Immature natural killer cell (primary cell): ENCODE results near the gene HMOX1. TPM values are rescaled to one million over a fixed set of nuclear protein-coding genes. Genes with fewer than 3 reads are reported as not detected.
"Not testable (repeated sequence)": the region's sequence is repeated elsewhere in the genome, so short reads cannot be mapped to it uniquely, and the experiment has no call there.

Experiments
- DNase-seq, 3 donors: peaks; one replicate each; pipeline ENCODE4 v3.0.0; 2022; ENCODE audit warnings: mixed read lengths in 1 of 3
- H3K27ac Mint-ChIP-seq, 6 donors: one replicate each; pipeline ENCODE4 v1.8.0; 2020; ENCODE audit warnings: mixed read lengths in 6 of 6, mild to moderate bottlenecking in 5 of 6, inconsistent platforms in 4 of 6, moderate library complexity in 3 of 6
- H3K27me3 Mint-ChIP-seq, 3 donors: one replicate each; pipeline ENCODE4 v1.8.0; 2020 to 2021; ENCODE audit warnings: low read depth in 3 of 3, mild to moderate bottlenecking in 3 of 3, mixed read lengths in 3 of 3, moderate library complexity in 3 of 3, inconsistent platforms in 1 of 3
- H3K36me3 Mint-ChIP-seq, 3 donors: one replicate each; pipeline ENCODE4 v1.8.0; 2020; ENCODE audit warnings: mixed read lengths in 3 of 3, inconsistent platforms in 2 of 3, mild to moderate bottlenecking in 2 of 3
- H3K4me1 Mint-ChIP-seq, 2 donors: one replicate each; pipeline ENCODE4 v1.8.0; 2020; ENCODE audit warnings: inconsistent platforms in 2 of 2, mild to moderate bottlenecking in 2 of 2, mixed read lengths in 2 of 2, moderate library complexity in 1 of 2
- H3K4me3 Mint-ChIP-seq, 5 donors: one replicate each; pipeline ENCODE4 v1.8.0; 2020; ENCODE audit warnings: mild to moderate bottlenecking in 5 of 5, mixed read lengths in 5 of 5, inconsistent platforms in 3 of 5, moderate library complexity in 3 of 5
- H3K9me3 Mint-ChIP-seq, 6 donors: one replicate each; pipeline ENCODE4 v1.8.0; 2020; ENCODE audit warnings: mild to moderate bottlenecking in 6 of 6, mixed read lengths in 6 of 6, inconsistent platforms in 4 of 6, moderate library complexity in 3 of 6
- polyA plus RNA-seq, 3 donors: library from polyadenylated mRNA; unstranded; fragments of 300-500 nt; fragmentation: Illumina TruSeq; gene quantifications; one replicate each; pipeline ENCODE4 v1.2.3, GENCODE V29; 2021

HMOX1 gene
- polyA plus RNA-seq, 3 donors from 2014 or later: 5.3 to 12.8 (median 11.3) TPM

DNA sequence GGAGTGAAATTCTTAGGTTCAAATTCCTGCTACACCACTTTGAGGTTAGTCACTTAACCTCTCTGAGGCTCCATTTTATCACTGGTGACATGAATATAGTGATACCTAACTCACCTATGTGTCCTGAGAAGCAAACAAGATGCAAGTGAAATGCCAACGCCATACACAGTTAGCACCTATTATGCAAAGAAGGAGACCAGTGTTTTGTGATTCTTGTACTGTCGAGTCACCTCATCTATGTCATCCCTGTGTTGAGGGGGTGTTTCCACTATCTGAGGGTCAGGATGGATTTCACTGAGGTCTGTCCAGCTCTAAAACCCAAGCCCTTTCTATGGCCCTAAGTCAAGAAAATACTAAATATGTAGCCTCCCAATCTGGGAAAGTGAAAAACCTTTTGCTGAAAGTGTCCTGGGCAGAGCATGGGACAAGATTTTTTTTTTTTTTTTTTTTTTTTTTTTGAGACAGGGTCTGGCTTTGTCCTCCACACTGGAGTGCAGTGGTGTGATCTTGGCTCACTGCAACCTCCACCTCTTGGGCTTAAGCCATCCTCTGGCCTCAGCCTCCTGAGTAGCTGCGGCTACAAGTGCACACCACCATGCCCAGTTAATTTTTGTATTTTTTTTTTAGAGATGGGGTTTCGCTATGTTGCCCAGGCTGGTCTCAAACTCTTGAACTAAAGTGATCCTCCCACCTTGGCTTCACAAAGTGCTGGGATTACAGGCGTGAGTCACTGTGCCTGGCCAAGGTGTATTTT is 14.1 kb downstream of the HMOX1 start:
- Mint-ChIP-seq H3K27me3 (peaks cover 6 to 12% (median 6%) of the 10 kb centered on the region in 3 donors), H3K36me3 (peaks cover 0 to 7% (median 0%) of the 10 kb centered on the region in 3 donors), H3K4me1 (peaks cover 19 to 20% of the 10 kb centered on the region in 2 donors), H3K4me3 (no peak overlapping the region), H3K9me3 (no peaks in the 10 kb centered on the region), H3K27ac (peak overlapping the region in 2 of 6 donors; percentile 58 to 89)
- no peak for DNase-seq

DNA sequence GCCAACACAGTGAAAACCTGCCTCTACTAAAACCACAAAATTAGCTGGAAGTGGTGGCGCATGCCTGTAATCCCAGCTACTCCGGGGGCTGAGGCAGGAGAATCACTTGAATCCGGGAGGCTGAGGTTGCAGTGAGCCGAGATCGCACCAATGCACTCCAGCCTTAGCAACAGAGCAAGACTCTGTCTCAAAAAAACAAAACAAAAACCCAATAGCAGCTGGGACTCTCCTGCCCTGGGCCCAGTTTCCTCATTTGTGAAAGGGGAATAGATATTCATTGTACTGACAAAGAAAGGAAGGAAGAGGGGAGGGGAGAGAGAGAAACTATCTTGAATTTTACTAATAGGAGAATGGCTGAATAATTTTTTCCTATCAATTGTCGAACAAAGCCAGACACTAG is 15.7 kb downstream of the HMOX1 start:
- H3K27me3 Mint-ChIP-seq: peaks cover 6 to 14% (median 7%) of the 10 kb centered on the region in 3 donors
- peak overlapping the region in 1 of 6 donors; percentile 34 for H3K27ac Mint-ChIP-seq
- DNase-seq, H3K36me3 Mint-ChIP-seq, H3K4me3 Mint-ChIP-seq, H3K9me3 Mint-ChIP-seq: not testable (repeated sequence)
- H3K4me1 Mint-ChIP-seq: peaks cover 30 to 31% of the 10 kb centered on the region in 2 donors

- H3K27me3 Mint-ChIP-seq: peaks cover 6 to 14% (median 7%) of the 10 kb centered on the region in 3 donors
- H3K4me3 Mint-ChIP-seq: no peak overlapping the region
- DNase-seq: no peak
- peaks cover 32 to 35% of the 10 kb centered on the region in 2 donors for H3K4me1 Mint-ChIP-seq
- H3K9me3 Mint-ChIP-seq: no peaks in the 10 kb centered on the region
- peak overlapping the region in 1 of 6 donors; percentile 34 for H3K27ac Mint-ChIP-seq
- H3K36me3 Mint-ChIP-seq: peaks cover 0 to 9% (median 7%) of the 10 kb centered on the region in 3 donors
These were observed 16.4 kb downstream of the HMOX1 start for GRCh38 chr22:35397095-35397904.

DNA sequence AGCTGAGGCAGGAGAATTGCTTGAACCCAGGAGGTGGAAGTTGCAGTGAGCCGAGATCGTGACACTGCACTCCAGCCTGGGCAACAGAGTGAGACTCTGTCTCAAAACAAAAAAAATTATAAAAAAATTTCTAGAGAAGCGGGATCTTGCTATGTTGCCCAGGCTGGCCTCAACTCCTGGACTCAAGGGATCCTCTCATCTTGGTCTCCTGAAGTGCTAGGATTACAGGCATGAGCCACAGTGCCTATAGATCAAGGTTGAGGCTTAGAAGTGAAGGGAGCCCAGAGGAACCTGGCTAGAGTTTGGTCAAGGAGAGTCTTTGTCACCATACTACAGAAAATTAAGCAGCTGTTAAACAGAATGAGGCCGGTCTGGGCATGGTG is 17.7 kb downstream of the HMOX1 start:
- peaks cover 6 to 12% (median 7%) of the 10 kb centered on the region in 3 donors for H3K27me3 Mint-ChIP-seq
- peaks cover 30 to 37% of the 10 kb centered on the region in 2 donors for H3K4me1 Mint-ChIP-seq
- H3K27ac Mint-ChIP-seq: peak overlapping the region in 5 of 6 donors; percentile 53 to 77 (median 64)
- H3K9me3 Mint-ChIP-seq: no peaks in the 10 kb centered on the region
- H3K36me3 Mint-ChIP-seq: peaks cover 4 to 14% (median 4%) of the 10 kb centered on the region in 3 donors
- H3K4me3 Mint-ChIP-seq: peak overlapping the region; percentile 75 to 99 (median 99)
- no peak for DNase-seq

- H3K9me3 Mint-ChIP-seq: no peaks in the 10 kb centered on the region
- H3K27ac Mint-ChIP-seq: peak overlapping the region; percentile 82 to 97 (median 92)
- H3K4me1 Mint-ChIP-seq: peaks cover 25 to 31% of the 10 kb centered on the region in 2 donors
- peaks cover 6 to 12% (median 7%) of the 10 kb centered on the region in 3 donors for H3K27me3 Mint-ChIP-seq
- H3K36me3 Mint-ChIP-seq: peaks cover 0 to 18% (median 4%) of the 10 kb centered on the region in 3 donors
- no peak for DNase-seq
- H3K4me3 Mint-ChIP-seq: peak overlapping the region; percentile 98 to 99 (median 99)
These were observed 18.3 kb downstream of the HMOX1 start for GRCh38 chr22:35399114-35399677.

GRCh38 chr22:35399678-35400500 is 19.0 kb downstream of the HMOX1 start, which contains the start of gene MCM5:
Gene MCM5 (plus strand): TSS chr22:35400140. CDS start chr22:35400439, 299 bp downstream.
- Mint-ChIP-seq H3K27me3 (peaks cover 6 to 12% (median 7%) of the 10 kb centered on the region in 3 donors), H3K4me3 (peak within 1 kb of the TSS; percentile 98 to 99 (median 99)), H3K9me3 (no peaks in the 10 kb centered on the region), H3K36me3 (peaks cover 4 to 25% (median 4%) of the 10 kb centered on the region in 3 donors), H3K4me1 (peaks cover 22 to 30% of the 10 kb centered on the region in 2 donors), H3K27ac (peak within 1 kb of the TSS; percentile 82 to 97 (median 92))
- peak; percentile 96 to 97 (median 97) for DNase-seq

GRCh38 chr22:35400501-35400790 is 19.6 kb downstream of the HMOX1 start:
- peak overlapping the region; percentile 98 to 99 (median 99) for H3K4me3 Mint-ChIP-seq
- peaks cover 22 to 30% of the 10 kb centered on the region in 2 donors for H3K4me1 Mint-ChIP-seq
- no peak for DNase-seq
- H3K9me3 Mint-ChIP-seq: no peaks in the 10 kb centered on the region
- peak overlapping the region in 3 of 6 donors; percentile 19 to 97 (median 82) for H3K27ac Mint-ChIP-seq
- peaks cover 6 to 12% (median 7%) of the 10 kb centered on the region in 3 donors for H3K27me3 Mint-ChIP-seq
- peaks cover 4 to 25% (median 4%) of the 10 kb centered on the region in 3 donors for H3K36me3 Mint-ChIP-seq

GRCh38 chr22:35401863-35402262 is 21.0 kb downstream of the HMOX1 start:
- DNase-seq: no peak
- Mint-ChIP-seq H3K9me3 (no peaks in the 10 kb centered on the region), H3K4me3 (peak overlapping the region; percentile 80 to 88 (median 83)), H3K27me3 (peaks cover 6 to 9% (median 7%) of the 10 kb centered on the region in 3 donors), H3K36me3 (peaks cover 9 to 30% (median 11%) of the 10 kb centered on the region in 3 donors), H3K27ac (peak overlapping the region in 1 of 6 donors; percentile 58), H3K4me1 (peaks cover 22 to 30% of the 10 kb centered on the region in 2 donors)

DNA sequence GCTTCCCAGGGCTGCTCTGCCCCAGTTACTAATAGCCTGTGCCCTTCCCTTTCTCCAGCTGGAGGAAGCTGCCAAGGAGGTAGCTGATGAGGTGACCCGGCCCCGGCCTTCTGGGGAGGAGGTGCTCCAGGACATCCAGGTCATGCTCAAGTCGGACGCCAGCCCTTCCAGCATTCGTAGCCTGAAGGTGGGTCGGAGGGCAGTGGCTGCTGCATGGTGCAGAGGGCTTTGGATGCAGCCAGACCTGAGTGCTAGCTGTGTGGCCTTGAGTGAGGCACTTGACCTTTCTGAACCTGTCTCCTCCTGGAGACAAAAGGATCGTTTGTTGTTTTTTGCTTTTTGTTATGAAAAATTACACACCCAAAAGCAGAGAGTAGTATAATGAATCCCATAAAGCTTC is 22.5 kb downstream of the HMOX1 start:
- Mint-ChIP-seq H3K4me3 (no peak overlapping the region), H3K27ac (no peak overlapping the region)

GRCh38 chr22:35404176-35404575 is 23.3 kb downstream of the HMOX1 start:
- no peak for DNase-seq
- H3K9me3 Mint-ChIP-seq: no peaks in the 10 kb centered on the region
- no peak overlapping the region for H3K4me3 Mint-ChIP-seq
- H3K27me3 Mint-ChIP-seq: peaks cover 6 to 9% (median 6%) of the 10 kb centered on the region in 3 donors
- peaks cover 20 to 30% of the 10 kb centered on the region in 2 donors for H3K4me1 Mint-ChIP-seq
- no peak overlapping the region for H3K27ac Mint-ChIP-seq
- H3K36me3 Mint-ChIP-seq: peaks cover 18 to 48% (median 21%) of the 10 kb centered on the region in 3 donors

More for the DNA sequence above, 22.5 kb downstream of the HMOX1 start:
- Mint-ChIP-seq H3K27me3 (peaks cover 6 to 9% (median 7%) of the 10 kb centered on the region in 3 donors), H3K36me3 (peaks cover 18 to 45% (median 21%) of the 10 kb centered on the region in 3 donors), H3K9me3 (no peaks in the 10 kb centered on the region), H3K4me1 (peaks cover 22 to 30% of the 10 kb centered on the region in 2 donors)
- no peak for DNase-seq

GRCh38 chr22:35406443-35406842 is 25.5 kb downstream of the HMOX1 start:
- Mint-ChIP-seq H3K27me3 (no peaks in the 10 kb centered on the region), H3K4me1 (peaks cover 10 to 21% of the 10 kb centered on the region in 2 donors), H3K27ac (no peak overlapping the region), H3K36me3 (peaks cover 24 to 58% (median 26%) of the 10 kb centered on the region in 3 donors), H3K9me3 (no peaks in the 10 kb centered on the region), H3K4me3 (no peak overlapping the region)
- DNase-seq: no peak

- H3K4me1 Mint-ChIP-seq: peaks cover 9 to 19% of the 10 kb centered on the region in 2 donors
- H3K27ac Mint-ChIP-seq: peak overlapping the region in 1 of 6 donors; percentile 26
- no peak overlapping the region for H3K4me3 Mint-ChIP-seq
- DNase-seq: no peak
- no peaks in the 10 kb centered on the region for H3K9me3 Mint-ChIP-seq
- no peaks in the 10 kb centered on the region for H3K27me3 Mint-ChIP-seq
- peaks cover 26 to 62% (median 30%) of the 10 kb centered on the region in 3 donors for H3K36me3 Mint-ChIP-seq
These were observed 26.5 kb downstream of the HMOX1 start for GRCh38 chr22:35407362-35407761.
